Sigmoid colon (tissue), 7 donors: Measurements from ENCODE around the gene GGT7. TPM values are rescaled to one million over a fixed set of nuclear protein-coding genes. Genes with fewer than 3 reads are reported as not detected.

Source experiments
- DNase-seq: peaks from one replicate; pipeline ENCODE4 v3.0.0-alpha.2; 2019
- H3K27ac ChIP-seq, 4 donors: fragments of 200-600 bp; sonication (generic); one replicate each; pipeline ENCODE4 v1.5.1; 2016 to 2019; ENCODE audit warnings: mild to moderate bottlenecking in 1 of 4
- H3K27me3 ChIP-seq, 3 donors: fragments of 200-600 bp; sonication (generic); one replicate each; pipeline ENCODE4 v1.5.1; 2019; ENCODE audit warnings: mild to moderate bottlenecking in 1 of 3
- H3K36me3 ChIP-seq, 4 donors: fragments of 200-600 bp; sonication (generic); one replicate each; pipeline ENCODE4 v1.5.1; 2016 to 2019
- H3K4me1 ChIP-seq, 4 donors: fragments of 200-600 bp; sonication (generic); one replicate each; pipeline ENCODE4 v1.5.1; 2017 to 2019
- H3K4me3 ChIP-seq, 4 donors: fragments of 200-600 bp; sonication (generic); one replicate each; pipeline ENCODE4 v1.5.1; 2017 to 2019; ENCODE audit warnings: mild to moderate bottlenecking in 2 of 4, moderate library complexity in 1 of 4
- H3K9me3 ChIP-seq, 4 donors: fragments of 200-600 bp in 3 of 4; sonication (generic) in 3 of 4; one replicate each; pipeline versions ENCODE4 v1.5.1 to v1.6.1; 2013 to 2019
- CTCF ChIP-seq, 4 experiments: fragments of 450-650 bp in 3 of 4; fragments of 200-600 bp in 1 of 4; IDR thresholded peaks; one replicate each; pipeline ENCODE4 v1.5.1; 2016 to 2019; ENCODE audit warnings: antibody characterized with exemption in 4 of 4, mild to moderate bottlenecking in 3 of 4, moderate library complexity in 2 of 4
- EP300 ChIP-seq, 4 donors: sonication (generic); formaldehyde crosslinking; IDR thresholded peaks; one replicate each; pipeline ENCODE4 v1.6.1; 2017; ENCODE audit warnings: antibody characterized with exemption in 4 of 4
- POLR2A ChIP-seq, 2 donors: fragments of 450-650 bp; IDR thresholded peaks; one replicate each; pipeline ENCODE4 v1.6.1; 2016; ENCODE audit warnings: antibody characterized with exemption in 2 of 2, mild to moderate bottlenecking in 2 of 2, moderate library complexity in 2 of 2
- POLR2AphosphoS5 ChIP-seq, 4 donors: sonication (generic); formaldehyde crosslinking; IDR thresholded peaks; one replicate each; pipeline ENCODE4 v1.6.1; 2017; ENCODE audit warnings: antibody characterized with exemption in 4 of 4
- WGBS, 2 donors: extraction: QIAGEN DNeasy Blood & Tissue Kit; methylation state at CpG; one replicate each; pipeline ENCODE4 v1.1.7; 2013; 5-methylcytosine and 5-hydroxymethylcytosine counted together
- intact Hi-C: fragments of 100-400 bp; cut with DNase I; formaldehyde crosslinking; loops from one replicate; pipeline ENCODE4 v1.15.1; 2023
- polyA plus RNA-seq, 3 donors: library from polyadenylated mRNA; stranded (reverse); fragments of 200-250 nt; gene quantifications; one replicate each; pipeline ENCODE4 v1.2.3, GENCODE V29; 2013
- total RNA-seq, 4 donors: library from RNA; depleted of rRNA; stranded (reverse); fragments of >200 nt; gene quantifications; one replicate each; pipeline ENCODE4 v1.1.0, GENCODE V29; 2016
- donor health status: healthy with polysubstance abuse.
- donor health status: Bipolar disorder and iron deficiency.
- donor health status: healthy.

The GGT7 gene
- total and polyA plus RNA-seq, 7 donors: 1.8 to 23.8 (median 12.4) TPM

- WGBS, 2 donors: 5 to 8% methylated on average over 52 of the region's 52 CpGs
- intact Hi-C loops: loop anchor here (5.0 kb wide), 1 partner anchor 47 kb away; the partner anchor contains the start of gene GGT7
These were observed 46.9 kb downstream of the GGT7 start, which contains the start of gene NCOA6 for GRCh38 chr20:34825530-34826362. Gene NCOA6 (minus strand): TSS chr20:34825651. CDS start chr20:34782355, 43,296 bp downstream.

GRCh38 chr20:34824806-34825529 lies 47.7 kb downstream of the GGT7 start:
- H3K27me3 ChIP-seq: no peaks in the 10 kb centered on the region
- intact Hi-C loops: loop anchor here (5.0 kb wide), 1 partner anchor 47 kb away; the partner anchor contains the start of gene GGT7
- H3K36me3 ChIP-seq: no peaks in the 10 kb centered on the region
- peaks cover 0 to 48% (median 26%) of the 10 kb centered on the region in 4 donors for H3K4me1 ChIP-seq
- DNase-seq: peak; percentile 80
- H3K27ac ChIP-seq: peak overlapping the region; percentile 83 to 95 (median 92)
- TF ChIP-seq CTCF (IDR thresholded peaks at IDR 0.05) (no peak), POLR2A (IDR thresholded peaks at IDR 0.05) (no peak), POLR2AphosphoS5 (IDR thresholded peaks at IDR 0.05) (no peak), EP300 (IDR thresholded peaks at IDR 0.05) (no peak)
- WGBS, 2 donors: 0 to 1% methylated on average over 68 of the region's 68 CpGs
- H3K9me3 ChIP-seq: no peaks in the 10 kb centered on the region
- H3K4me3 ChIP-seq: peak overlapping the region; percentile 70 to 89 (median 78)

More at GRCh38 chr20:34825530-34826362, 46.9 kb downstream of the GGT7 start, which contains the start of gene NCOA6:
- peaks cover 0 to 41% (median 25%) of the 10 kb centered on the region in 4 donors for H3K4me1 ChIP-seq
- peak; percentile 94 for DNase-seq
- TF ChIP-seq POLR2AphosphoS5 (IDR thresholded peaks at IDR 0.05) (peak in 3 of 4 donors; percentile 4 to 47 (median 33)), CTCF (IDR thresholded peaks at IDR 0.05) (no peak), EP300 (IDR thresholded peaks at IDR 0.05) (no peak), POLR2A (IDR thresholded peaks at IDR 0.05) (no peak)
- H3K4me3 ChIP-seq: peak within 1 kb of the TSS; percentile 70 to 89 (median 78)
- H3K9me3 ChIP-seq: no peaks in the 10 kb centered on the region
- H3K36me3 ChIP-seq: no peaks in the 10 kb centered on the region
- H3K27ac ChIP-seq: peak within 1 kb of the TSS; percentile 83 to 95 (median 92)
- no peaks in the 10 kb centered on the region for H3K27me3 ChIP-seq

GRCh38 chr20:34824452-34824805 lies 48.2 kb downstream of the GGT7 start:
- 2 to 4% methylated on average over 2 of the region's 2 CpGs for WGBS, 2 donors
- intact Hi-C loops: no loop called here

More at GRCh38 chr20:34824452-34824805, 48.2 kb downstream of the GGT7 start:
- H3K4me1 ChIP-seq: peaks cover 0 to 54% (median 28%) of the 10 kb centered on the region in 4 donors
- H3K36me3 ChIP-seq: no peaks in the 10 kb centered on the region
- H3K27ac ChIP-seq: peak overlapping the region; percentile 83 to 95 (median 92)
- no peaks in the 10 kb centered on the region for H3K9me3 ChIP-seq
- no peaks in the 10 kb centered on the region for H3K27me3 ChIP-seq
- peak overlapping the region; percentile 70 to 89 (median 78) for H3K4me3 ChIP-seq
- peak; percentile 71 for DNase-seq
- TF ChIP-seq EP300 (IDR thresholded peaks at IDR 0.05): no peak
- TF ChIP-seq CTCF (IDR thresholded peaks at IDR 0.05): no peak
- peak in 1 of 2 donors; percentile 58 for TF ChIP-seq POLR2A (IDR thresholded peaks at IDR 0.05)
- peak; percentile 31 to 72 (median 67) for TF ChIP-seq POLR2AphosphoS5 (IDR thresholded peaks at IDR 0.05)
